GM11168 (cell line): ENCODE measurements around the gene PIK3CB.
"Not testable (repeated sequence)": the region's sequence is repeated elsewhere in the genome, so short reads cannot be mapped to it uniquely, and the experiment has no call there.

Source experiments
- in situ Hi-C: fragments of 300-500 bp; cut with MboI; formaldehyde crosslinking; loops from one replicate; pipeline ENCODE4 v1.12.0; 2022; ENCODE audit warnings: low sequenced_read_pairs; ENCODE audit not compliant: unreplicated experiment

The PIK3CB gene

DNA sequence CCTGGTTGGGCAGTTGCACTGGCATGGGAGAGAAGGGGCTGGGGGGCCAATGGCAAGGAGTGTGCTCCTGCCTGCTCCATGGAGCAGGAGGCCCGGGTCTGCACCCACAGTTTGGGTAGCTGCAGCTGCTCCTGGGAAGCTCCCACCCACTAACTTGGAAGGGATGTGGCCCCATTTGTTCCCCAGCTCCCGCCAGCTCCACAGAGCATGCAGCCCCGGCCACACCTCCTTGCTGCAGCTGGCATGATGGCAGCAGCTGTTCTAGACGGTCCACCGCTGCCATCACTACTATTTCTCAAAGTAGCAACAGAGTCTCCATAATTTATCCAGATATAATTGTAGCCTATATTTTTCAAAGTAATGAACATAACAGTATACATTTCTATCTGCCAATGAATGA lies 65.8 kb downstream of the PIK3CB start:
- in situ Hi-C loops, result no loop called here

DNA sequence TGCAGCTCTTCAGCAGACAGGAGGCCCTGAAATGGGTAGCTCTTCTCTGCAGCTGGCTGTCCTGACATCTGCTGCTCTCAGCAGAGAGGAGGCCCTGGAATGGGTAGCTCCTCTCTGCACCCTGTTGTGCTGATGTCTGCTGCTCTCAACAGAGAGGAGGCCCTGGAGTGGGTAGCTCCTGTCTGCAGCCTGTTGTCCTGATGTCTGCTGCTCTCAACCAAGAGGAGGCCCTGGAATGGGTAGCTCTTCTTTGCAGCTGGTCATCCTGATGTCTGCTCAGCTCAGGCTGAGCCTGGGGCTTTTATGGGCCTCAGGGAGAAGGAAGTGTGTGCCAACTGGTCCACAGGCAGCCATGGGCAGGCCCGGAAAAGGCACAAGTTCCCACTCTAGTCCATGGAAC lies 66.6 kb downstream of the PIK3CB start:
- in situ Hi-C loops, result no loop called here

DNA sequence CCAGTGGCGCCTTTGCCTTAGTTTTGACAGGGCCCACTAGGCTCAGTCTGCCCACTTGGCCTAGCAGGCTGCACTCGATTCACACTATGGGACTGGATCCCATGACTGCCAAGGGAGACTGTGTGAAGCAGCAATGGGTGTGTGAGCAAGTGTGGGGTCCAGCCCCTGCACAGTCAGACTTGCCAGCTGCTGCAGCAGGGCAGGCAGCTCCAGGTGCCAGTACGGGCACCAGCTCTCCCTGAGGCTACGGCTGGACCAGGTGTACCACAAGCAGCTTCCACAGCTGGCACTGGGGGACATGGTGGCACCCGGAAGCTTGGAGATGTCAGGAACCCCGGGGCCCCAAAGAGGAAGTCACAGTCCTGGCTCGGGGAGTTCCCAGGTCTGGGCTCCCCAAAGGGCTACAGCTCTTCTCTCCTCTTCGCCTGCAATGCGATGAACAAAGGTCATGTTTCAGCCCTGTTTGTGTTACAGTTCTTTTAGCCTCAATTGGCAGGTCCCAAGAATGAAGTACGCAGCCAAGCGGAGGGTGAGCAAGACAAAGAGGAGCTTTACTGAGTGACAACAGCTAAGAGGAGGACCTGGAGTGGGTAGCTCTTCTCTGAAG lies 67.1 kb downstream of the PIK3CB start:
- in situ Hi-C loops, result no loop called here

DNA sequence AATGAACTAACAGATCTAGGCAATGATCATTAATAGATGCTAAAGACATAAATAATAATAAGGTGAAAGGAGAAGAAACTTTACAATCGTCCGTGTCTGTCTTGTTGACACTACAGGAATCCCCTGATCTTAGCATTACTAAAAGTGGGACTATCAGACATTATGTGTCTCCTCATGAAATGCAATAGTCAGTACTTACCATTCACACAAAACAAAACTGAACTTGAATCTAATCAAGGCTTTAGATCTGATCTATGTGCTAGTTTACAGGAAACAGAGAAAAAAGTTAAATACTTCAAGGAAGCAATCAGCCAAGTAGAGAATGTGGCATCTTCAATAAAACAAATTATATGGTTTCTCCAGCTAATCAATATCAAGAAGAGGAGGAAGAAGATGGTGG lies 73.7 kb downstream of the PIK3CB start:
- in situ Hi-C loops, result no loop called here

DNA sequence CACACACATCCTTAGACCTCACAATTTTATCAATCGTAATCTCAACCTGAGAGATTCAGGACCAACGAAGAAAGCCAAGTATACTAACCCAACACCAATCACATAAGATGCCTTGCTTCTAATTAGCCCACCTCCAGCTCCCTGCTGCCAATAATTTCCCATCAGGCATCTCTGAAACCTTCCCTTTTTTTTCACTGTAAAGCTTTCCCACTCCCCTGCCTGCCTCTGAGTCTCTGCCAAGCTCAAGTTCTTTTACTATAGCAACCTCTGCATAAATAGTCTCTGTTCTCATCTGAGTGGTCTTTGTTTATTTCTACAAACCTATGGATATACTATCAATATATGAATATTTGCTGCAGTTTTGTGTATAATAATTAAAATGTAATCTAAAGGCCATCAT lies 86.5 kb downstream of the PIK3CB start:
- in situ Hi-C loops, result no loop called here

DNA sequence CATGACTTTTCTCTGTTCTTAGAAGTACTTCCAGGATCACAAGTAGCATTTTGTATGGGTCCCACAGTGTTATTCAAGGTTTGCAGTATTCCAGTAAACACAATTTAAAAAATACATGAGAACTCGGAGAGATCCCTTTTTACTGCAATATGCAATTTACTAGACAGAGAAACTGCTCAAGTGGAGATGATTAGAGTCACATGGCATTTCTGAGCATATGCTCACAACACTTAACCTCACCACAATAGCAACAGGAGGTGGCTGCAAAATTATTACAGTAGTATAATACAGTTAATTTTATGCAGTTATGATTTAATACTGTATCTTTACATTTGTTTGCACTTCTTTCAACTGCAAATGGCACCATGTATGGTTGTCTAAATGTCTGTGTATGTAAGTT lies 87.5 kb downstream of the PIK3CB start:
- in situ Hi-C loops, result no loop called here

DNA sequence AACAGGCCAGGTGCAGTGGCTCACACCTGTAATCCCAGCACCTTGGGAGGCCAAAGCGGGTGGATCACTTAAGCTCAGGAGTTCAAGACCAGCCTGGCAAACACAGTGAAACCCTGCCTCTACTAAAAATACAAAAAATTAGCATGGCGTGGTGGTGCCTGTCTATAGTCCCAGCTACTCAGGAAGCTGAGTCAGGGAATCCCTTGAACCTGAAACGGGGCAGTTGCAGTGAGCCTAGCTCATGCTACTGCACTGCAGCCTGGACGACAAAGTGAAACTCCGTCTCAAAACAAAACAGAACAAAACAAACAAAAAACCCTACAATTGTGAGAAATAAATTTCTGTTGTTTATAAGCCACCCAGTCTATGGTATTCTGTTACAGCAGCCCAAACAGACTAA lies 94.7 kb downstream of the PIK3CB start:
- in situ Hi-C loops, result no loop called here

DNA sequence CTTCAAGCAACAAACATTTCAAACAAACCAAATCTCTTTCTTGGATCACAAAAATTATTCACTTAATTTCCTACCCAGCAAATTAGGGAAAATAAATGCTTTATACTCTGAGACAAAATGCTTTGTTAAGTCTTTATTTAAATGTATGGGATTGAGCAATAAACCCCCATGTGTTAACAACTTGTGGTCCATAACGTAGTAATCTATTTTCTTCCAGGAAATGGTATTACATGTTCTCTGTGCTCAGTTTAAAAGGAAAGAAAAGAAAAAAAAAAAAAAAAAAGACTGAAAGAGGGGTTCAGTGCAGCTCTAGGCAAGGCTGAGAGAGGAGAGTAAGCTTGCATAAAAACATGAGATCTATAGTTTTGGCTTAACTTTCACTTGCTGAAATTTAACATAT lies 102.3 kb downstream of the PIK3CB start:
- in situ Hi-C loops, result no loop called here

DNA sequence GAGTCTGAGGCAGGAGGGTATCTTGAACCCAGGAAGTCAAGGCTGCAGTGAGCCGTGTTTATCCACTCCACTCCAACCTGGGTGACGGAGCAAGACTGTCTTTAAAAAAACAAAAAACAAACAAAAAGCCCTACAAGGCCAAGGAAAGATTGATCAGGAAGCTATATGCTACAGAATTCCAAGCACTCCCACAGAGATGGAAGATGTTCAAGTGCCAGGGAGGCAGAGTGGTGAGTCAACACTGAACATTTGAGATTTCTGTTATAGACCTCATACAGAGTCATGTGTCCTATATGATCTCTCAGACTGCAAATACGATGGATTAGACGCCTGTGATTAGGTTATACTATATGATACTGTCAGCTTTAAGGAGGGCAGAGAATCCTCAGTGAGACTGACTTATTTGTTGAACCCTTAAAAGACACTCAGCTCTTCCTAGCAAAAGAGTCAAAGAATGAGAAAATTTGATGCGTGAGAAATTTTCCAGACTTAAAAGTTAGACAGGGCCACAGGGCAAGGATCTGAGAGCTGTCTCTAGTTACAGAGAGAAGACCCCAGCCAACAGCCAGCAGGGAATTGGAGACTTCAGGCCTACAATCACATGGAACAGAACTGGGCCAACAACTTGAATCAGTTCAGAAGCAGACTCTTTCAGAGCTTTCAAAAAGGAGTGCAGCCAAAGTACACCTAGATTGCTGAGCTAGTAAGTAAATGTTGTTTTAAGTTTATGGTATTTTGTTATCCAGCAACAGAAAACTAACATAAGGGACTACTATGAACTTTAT lies 107.6 kb downstream of the PIK3CB start:
- in situ Hi-C loops, result no loop called here

DNA sequence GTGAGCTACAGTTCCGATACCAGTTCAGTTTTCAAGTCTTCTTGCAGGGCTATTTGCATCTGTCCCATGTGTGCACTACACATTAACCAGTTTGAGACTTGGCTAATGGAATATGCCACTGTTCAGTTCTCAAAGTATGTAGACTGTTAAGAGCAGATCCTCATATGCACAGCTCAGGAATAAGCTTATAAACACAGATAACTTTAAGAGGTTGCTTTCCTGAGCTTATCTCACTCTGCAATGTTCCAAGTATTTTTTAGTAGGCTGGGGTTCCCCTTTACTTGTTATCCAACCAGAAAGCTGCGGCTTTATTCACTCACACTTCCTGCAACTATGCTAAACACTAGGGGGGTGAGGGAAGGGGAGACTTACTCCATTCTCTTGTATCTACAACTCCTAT lies 108.7 kb downstream of the PIK3CB start:
- in situ Hi-C loops, result not testable (repeated sequence)

DNA sequence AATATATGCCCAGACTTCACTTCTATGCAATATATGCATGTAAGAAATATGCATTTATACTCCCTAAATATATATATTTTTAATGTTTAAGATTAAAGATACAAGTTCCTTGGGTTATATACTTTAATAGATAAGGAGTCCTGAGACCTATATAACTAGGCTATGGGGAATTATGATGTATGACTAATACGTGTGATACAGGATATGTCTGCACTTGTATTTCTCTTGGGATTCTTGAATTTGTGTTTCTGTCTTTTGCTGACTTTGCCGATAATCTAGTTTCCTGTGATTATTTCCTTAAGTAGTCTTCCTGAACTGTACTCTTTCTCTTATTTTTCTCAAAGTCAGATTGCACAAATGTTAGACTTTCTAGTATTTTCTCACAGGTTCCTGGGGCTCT lies 109.6 kb downstream of the PIK3CB start:
- in situ Hi-C loops, result no loop called here

DNA sequence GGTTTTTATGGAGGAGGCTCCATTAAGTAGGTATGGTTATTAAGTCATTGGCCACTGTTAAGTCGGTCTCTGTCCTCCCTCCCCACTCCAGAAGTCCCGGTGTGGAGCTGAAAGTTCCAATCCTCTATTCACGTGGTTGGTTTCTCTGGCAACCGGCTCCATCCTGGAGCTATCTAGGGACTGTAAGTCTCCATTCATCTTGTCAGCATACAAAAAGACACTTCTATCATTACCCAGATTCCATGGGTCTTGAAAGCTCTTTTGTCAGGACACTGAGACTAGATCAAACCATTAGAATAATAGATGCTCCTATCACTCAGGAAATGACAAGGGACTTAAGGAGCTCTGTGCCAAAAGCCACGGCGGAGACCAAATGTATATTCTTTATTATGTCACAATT lies 110.3 kb downstream of the PIK3CB start:
- in situ Hi-C loops, result no loop called here

DNA sequence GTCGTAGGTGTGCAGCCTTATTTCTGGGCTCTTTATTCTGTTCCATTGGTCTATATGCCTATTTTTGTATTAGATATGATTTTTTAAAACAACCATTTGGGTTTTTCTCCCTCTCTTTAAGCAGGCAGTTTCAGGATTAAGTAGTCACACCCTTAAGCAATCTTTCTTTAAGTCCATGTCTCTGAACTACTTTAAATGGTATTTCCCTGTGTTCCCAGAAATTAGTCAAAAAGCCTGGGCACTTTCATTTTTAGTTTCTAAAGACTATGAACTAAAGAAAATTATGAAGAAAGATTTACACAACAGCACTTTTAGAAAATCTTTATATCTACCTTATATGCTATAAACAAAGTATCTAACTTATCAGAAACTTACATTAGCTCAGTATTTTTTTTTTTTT lies 115.9 kb downstream of the PIK3CB start:
- in situ Hi-C loops, result no loop called here

DNA sequence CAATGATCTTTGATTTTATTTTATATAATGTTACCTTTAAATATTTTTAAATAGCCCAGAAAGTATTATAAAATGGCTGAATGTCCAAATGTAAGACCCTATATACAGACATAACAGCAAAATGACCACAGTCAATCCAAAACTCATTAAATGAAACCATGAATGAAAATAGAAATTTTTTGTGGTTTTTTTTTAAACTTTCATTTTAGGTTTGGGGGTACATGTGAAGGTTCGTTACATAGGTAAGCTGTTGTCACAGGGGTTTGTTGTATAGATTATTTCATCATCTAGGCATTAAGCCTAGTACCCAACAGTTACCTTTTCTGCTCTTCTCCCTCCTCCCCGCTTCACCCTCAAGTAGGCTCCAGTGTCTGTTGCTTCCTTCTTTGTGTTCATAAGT lies 117.4 kb downstream of the PIK3CB start:
- in situ Hi-C loops, result no loop called here

DNA sequence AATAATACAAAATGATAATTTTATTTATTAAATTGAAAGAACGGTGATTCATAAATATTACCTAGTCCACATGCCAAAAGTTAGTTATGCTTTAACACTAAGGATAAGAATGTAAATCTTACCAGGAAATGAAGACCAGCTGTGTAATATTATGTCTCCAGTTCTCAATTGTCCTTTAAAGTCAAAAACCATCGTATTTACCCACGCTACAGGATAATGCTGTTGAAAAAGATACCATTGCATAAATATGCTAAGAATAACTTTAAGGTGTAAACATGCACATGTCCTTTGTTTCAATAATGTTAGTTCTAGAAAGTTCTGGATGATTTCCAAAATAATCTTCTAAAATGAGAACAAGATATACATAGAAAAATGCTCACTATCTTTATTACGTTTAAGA lies 122.6 kb downstream of the PIK3CB start:
- in situ Hi-C loops, result no loop called here

DNA sequence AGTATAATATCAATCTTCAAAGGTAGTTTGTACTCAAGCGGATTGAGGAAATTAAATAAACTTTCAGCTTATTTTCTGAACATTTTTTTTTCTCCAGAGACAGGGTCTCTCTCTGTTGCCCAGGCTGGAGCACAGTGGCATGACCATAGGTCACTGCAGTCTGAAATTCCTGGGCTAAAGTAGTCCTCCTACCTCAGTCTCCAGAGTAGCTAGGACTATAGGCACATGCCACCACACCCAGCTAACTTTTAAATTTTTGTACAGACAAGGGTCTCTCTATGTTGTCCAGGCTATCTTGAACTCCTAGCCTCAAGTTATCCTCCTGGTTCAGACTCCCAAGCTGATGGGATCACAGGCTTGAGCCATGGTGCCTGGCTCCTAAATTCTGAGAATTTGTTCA lies 129.1 kb downstream of the PIK3CB start:
- in situ Hi-C loops, result no loop called here

DNA sequence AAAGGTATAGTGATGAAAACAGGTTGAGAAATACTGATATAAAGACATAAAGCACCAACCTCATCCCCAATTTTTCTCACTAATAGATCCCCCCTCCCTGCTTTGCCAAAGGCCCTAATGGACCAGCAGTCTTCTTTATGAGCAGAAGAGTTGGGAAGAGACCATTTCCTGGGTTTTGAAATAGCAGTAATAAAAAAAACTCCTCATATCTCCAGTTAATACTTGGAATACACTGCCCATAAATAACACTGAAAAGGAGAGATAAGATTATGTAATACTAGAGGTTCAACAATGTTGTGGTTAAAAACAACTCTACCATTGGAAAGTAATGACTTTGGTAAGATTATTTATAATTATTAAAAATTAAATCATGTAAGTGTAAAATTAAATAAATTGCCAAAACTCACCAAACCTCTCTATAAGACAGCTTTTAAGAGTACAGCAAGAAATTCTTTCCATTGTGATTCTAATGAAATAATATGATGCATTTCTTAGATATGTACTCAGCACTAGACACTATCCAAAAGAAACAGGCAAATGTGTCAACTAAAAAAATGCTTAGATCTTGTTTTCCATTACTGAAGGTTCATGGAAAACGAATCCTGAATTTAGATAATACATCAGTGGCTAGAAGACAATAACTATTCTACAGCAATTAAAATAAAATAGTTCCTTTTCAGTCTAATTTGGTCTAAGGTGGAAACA lies 137.9 kb downstream of the PIK3CB start:
- in situ Hi-C loops, result loop anchor here (5.0 to 25.0 kb wide), 2 partner anchors 220 to 640 kb away; partner anchors contain the start of gene MRPS22

DNA sequence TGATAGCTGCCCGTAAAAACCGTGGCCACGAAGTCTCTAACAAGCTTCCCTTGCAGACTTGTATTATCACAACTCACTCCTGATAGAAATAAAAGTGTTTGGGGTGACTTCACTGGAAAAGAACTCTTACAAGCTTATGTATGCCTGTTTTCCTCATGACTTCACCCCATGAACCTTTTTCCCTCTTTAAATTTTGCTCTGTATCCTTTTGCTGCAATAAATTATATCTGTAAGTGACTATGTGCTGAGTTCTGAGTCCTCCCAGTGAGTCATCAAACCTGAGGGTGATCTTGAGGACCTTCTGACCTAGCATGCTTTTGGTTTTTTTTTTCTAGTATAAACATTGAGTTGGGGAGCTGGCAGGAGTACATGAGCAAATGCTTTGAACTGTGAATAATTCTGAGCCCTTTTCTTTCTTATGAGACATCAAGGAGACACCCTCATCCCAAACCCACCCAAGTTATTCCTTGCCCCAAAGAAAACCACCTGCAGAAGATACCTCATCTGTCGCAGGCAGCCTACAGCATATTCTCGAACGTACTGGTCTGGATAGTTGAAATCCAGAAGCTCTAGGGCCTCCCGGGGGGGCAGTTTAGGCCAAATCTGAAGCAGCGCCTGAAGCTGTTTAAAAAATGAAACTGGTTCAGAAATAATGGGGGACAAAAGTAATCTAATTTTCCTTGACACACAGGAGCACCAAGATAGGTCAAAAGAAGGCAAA lies 140.3 kb downstream of the PIK3CB start:
- in situ Hi-C loops, result loop anchor here (5.0 to 25.0 kb wide), 2 partner anchors 223 to 643 kb away; partner anchors contain the start of gene MRPS22

DNA sequence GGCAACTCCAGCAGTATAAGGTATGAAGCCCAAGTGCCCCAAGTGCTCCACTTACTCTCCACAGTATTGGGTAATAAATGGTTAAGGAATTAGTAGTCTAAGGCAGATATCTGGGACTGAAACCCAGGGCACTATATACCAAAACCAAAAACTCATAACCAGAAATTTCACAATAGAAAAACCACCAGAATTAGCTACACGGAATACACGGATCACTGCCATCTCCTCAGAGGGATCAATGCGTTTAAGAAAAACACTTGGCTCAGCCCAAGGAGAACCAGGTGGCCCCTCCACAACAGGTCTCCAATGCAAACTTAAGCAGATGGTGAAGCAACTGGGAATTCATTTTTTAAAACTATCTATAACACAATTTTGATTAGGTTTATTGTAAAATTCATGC lies 142.6 kb downstream of the PIK3CB start:
- in situ Hi-C loops, result loop anchor here (25.0 kb wide), 1 partner anchor 645 kb away; the partner anchor contains the start of gene MRPS22

DNA sequence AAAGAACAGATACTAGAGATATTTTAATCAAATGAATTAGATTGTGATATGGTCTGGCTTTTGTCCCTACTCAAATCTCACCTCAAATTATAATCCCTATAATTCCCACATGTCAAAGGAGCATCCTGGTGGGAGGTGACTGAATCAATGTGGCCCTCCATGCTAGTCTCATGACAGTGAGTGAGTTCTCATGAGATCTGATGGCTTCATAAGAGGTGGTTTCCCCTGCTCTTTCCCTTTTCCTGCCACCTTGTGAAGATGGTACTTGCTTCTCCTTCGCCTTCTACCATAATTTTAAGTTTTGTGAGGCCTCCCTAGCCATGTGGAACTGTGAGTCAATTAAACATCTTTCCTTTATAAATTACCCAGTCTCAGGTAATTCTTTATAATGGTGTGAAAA lies 143.4 kb downstream of the PIK3CB start:
- in situ Hi-C loops, result loop anchor here (25.0 kb wide), 1 partner anchor 646 kb away; the partner anchor contains the start of gene MRPS22
